ENCODE measurements around the gene ELK1.

Gene ELK1

DNA sequence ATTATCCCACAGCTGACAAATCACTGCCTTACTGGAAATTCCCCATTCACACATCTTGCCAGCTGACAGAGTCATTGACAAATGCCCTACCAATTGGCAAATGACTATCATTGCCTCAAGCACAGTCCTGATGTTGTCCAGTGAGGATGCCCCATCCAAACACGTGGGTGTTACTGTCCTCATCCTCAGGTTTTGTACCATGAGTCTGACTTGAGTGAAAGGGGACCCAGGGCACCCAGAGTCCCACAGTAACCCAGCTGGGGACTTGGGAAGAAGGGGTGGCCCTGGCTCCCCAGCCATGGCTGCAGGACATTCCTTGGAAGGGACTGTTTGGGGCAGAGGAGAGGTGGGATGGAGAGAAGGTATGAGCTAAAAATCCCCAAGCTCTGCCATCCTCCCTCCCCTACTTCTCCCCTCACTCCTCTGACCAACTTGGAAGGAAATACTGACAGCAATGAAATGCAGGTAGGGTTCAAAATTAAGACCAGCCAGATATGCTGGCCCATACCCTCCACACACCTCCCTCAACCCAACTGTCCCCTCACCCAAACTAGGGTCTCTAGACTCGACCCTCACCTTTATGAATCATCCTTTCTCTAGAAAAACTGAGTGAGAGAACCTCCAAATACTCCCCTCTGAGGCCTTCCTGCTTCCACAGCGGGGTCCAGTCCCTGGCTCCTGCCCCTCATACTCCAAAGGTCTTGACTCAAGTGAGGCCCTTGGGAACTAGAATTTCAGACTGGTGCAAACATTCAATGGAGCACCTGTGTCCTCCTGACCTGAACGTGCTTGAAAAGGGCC is 63.1 kb downstream of the ELK1 start:
- TF ChIP-seq, protein P1, sequence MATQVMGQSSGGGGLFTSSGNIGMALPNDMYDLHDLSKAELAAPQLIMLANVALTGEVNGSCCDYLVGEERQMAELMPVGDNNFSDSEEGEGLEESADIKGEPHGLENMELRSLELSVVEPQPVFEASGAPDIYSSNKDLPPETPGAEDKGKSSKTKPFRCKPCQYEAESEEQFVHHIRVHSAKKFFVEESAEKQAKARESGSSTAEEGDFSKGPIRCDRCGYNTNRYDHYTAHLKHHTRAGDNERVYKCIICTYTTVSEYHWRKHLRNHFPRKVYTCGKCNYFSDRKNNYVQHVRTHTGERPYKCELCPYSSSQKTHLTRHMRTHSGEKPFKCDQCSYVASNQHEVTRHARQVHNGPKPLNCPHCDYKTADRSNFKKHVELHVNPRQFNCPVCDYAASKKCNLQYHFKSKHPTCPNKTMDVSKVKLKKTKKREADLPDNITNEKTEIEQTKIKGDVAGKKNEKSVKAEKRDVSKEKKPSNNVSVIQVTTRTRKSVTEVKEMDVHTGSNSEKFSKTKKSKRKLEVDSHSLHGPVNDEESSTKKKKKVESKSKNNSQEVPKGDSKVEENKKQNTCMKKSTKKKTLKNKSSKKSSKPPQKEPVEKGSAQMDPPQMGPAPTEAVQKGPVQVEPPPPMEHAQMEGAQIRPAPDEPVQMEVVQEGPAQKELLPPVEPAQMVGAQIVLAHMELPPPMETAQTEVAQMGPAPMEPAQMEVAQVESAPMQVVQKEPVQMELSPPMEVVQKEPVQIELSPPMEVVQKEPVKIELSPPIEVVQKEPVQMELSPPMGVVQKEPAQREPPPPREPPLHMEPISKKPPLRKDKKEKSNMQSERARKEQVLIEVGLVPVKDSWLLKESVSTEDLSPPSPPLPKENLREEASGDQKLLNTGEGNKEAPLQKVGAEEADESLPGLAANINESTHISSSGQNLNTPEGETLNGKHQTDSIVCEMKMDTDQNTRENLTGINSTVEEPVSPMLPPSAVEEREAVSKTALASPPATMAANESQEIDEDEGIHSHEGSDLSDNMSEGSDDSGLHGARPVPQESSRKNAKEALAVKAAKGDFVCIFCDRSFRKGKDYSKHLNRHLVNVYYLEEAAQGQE (IDR thresholded peaks at IDR 0.05; ENCODE audit: insufficient read depth in 1 of 2, low read depth in 2 of 2, low read length in 2 of 2) = no peak
- TF ChIP-seq FOXP2 (optimal IDR thresholded peaks at IDR 0.05; ENCODE audit: borderline replicate concordance, extremely low read depth, extremely low read length, insufficient read depth) = no peak

DNA sequence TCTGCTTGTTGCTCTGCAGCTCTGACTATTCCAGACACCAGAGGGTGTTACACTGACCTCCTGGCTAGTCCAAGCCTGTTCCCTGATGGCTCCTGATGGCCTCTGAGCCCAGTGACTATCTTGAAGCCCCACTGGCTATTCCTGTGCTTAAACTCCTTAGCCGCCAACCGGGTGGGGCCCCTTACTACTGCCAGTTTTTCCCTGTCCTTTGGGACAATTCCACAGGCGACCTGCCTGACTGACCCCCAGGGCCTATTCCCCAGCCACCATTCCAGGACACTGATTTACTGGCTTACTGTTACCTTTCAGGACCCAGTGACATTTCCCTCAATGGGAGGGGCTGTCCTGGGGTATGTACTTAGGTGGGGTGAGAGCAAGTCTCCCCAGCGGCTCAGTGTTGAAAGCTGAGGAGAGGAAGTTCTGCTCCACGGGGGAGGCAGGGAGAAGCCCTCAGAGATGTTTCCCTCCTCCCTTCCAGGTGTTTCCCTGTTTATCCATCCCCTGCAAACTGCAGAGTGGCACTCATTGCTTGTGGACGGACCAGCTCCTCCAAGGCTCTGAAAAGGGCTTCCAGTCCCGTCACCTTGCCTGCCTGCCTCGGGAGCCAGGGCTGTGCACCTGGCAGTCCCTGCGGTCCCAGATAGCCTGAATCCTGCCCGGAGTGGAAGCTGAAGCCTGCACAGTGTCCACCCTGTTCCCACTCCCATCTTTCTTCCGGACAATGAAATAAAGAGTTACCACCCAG is 64.1 kb downstream of the ELK1 start:
- TF ChIP-seq, protein P1 (IDR thresholded peaks at IDR 0.05; ENCODE audit: insufficient read depth in 1 of 2, low read depth in 2 of 2, low read length in 2 of 2) = no peak
- TF ChIP-seq TAF1 (IDR thresholded peaks at IDR 0.05; ENCODE audit: borderline replicate concordance, insufficient read depth, low read length) (no peak), SIN3A (IDR thresholded peaks at IDR 0.05; ENCODE audit: borderline replicate concordance, insufficient read depth, low read length) (no peak), FOXP2 (optimal IDR thresholded peaks at IDR 0.05; ENCODE audit: borderline replicate concordance, extremely low read depth, extremely low read length, insufficient read depth) (no peak), POLR2AphosphoS5 (IDR thresholded peaks at IDR 0.05; ENCODE audit: low read depth, low read length) (no peak)
